GOT3 (cell line): ENCODE data around the gene MRPL44.
A peak's percentile ranks its signal among the peaks of the same experiment; 100 is the strongest.
"Not testable (repeated sequence)": the region's sequence is repeated elsewhere in the genome, so short reads cannot be mapped to it uniquely, and the experiment has no call there.

Experiments
- DNase-seq: peaks from one replicate; lab custom pipeline; 2025; ENCODE audit warnings: mixed read lengths; lab: John Stamatoyannopoulos, UW

Gene MRPL44

GRCh38 chr2:223936862-223937326, 20.4 kb upstream of the MRPL44 start:
- no peak for DNase-seq

DNA sequence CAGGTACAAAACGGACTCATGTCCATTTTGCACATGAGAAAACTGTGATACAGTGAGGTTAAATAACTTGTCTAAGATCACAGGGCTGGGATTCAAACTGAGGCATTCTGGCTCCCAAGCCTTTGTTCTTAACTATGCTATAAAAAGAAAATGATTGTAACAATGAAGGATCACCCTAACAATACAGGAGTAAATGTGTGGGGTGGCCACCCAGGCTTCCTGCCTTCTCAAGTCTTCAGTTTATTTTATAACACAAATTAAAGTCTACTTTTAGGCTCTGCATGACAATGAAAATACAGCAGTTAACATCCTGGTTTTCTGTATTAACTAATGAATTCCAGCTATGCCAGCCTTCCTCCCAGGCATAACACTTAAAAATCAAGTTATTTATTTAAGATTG, 19.7 kb upstream of the MRPL44 start:
- no peak for DNase-seq

DNA sequence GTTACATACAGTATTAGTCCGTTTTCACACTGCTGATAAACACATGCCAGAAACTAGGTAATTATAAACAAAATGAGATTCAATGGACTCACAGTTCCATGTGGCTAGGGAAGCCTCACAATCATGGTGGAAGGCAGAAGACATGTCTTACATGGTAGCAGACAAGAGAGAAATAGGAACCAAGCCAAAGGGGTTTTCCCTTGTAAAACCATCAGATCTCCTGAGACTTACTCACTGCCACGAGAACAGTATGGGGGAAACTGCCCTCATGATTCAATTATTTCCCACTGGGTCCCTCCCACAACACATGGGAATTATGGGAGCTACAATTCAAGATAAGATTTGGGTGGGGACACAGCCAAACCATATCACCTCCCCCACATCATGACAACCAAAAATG, 17.8 kb upstream of the MRPL44 start:
- DNase-seq, result not testable (repeated sequence)

DNA sequence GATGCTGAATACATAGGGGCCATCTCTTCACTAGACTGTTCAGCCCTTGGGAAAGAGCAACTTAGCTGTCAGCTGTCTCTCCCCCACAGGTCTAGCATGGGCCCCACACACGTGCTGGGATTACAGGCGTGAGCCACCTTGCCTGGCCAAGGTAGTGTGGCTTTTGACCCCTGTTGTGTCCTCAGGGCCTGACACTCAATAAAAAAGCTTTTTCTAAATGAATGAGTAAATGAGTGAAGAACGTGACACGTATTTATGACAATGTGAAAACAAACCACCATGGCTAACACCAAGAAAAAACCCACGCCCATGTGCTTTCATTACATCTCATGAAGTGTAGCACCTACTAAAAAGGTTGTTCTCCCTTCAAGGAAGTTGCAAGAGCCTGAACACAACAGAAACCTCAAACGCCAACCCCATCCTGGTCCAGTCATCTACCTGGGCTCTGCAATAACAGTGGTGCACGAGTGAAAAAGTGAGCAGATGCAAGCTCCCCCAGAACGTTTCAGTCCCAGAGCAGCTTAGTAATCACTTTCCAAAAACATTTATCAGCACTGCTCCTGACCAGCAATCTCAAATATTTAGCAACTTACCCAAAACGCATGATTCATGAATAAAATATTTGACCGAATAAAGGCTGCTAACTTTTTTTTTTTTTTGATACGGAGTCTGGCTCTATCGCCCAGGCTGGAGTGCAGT, 15.5 kb upstream of the MRPL44 start:
- no peak for DNase-seq

GRCh38 chr2:223943135-223943534, 14.1 kb upstream of the MRPL44 start:
- no peak for DNase-seq

GRCh38 chr2:223943561-223944008, 13.7 kb upstream of the MRPL44 start:
- DNase-seq, result no peak

DNA sequence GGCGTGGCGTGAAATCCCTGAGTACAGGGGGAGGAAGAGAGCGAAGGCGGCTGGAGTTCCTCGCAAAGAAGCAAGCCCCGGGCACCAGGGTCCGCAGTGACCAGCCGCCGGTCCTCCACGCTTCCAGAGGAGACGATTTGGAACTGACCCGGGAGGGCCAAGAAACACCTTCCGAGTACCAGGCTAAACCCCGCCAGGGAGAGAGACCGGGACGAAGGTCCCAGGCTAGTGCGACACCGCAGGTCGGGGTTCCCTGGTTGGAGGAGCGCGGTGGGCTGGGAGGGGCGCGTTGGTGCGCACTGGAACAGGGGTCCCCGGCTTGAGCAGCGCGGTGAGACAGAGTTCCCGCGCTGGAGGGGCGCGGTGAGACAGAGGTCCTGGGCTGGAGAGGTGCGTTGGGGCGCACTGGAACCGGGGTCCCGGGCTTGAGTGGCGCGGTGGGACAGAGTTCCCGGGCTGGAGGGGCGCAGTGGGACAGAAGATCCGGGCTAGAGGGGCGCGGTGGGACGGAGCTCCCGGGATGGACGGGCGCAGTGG, 13.0 kb upstream of the MRPL44 start:
- DNase-seq, result peak; percentile 9

GRCh38 chr2:223944703-223945531, 12.3 kb upstream of the MRPL44 start, which contains the start of gene WDFY1:
Gene WDFY1 (minus strand): TSS chr2:223945335. CDS start chr2:223945284, 51 bp downstream.
- DNase-seq, result peak; percentile 47

DNA sequence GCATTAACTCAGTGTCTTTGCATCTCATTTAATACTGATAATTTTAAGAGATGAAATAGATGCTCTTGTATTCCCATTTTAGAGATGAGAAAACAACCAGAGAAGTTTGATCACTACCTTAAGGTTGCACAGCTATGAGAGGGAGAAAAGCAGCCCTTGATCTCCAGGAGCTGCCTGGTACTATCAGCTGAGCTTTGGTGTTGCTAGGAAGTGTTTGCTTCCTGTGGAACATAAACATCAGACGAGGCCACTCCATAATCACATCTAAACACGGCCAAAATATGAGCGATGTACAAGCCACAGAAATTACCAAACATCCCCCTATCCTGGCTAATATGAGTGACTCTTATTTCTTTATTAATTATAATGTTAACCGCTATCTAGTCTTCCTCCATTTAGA, 11.5 kb upstream of the MRPL44 start:
- no peak for DNase-seq

GRCh38 chr2:223947711-223948205, 9.5 kb upstream of the MRPL44 start:
- DNase-seq, result no peak

- DNase-seq, result no peak
Observed at GRCh38 chr2:223949241-223949840, 7.9 kb upstream of the MRPL44 start.

GRCh38 chr2:223950448-223951347, 6.6 kb upstream of the MRPL44 start:
- DNase-seq, result no peak

GRCh38 chr2:223952280-223952968, 4.8 kb upstream of the MRPL44 start:
- DNase-seq, result no peak

GRCh38 chr2:223954401-223954800, 2.9 kb upstream of the MRPL44 start:
- DNase-seq, result no peak

- DNase-seq, result no peak
Observed at GRCh38 chr2:223956300-223956699, 963 bp upstream of the MRPL44 start.

- DNase-seq, result no peak
Observed at GRCh38 chr2:223959688-223960087, 2.4 kb downstream of the MRPL44 start.

GRCh38 chr2:223967981-223968380, 10.7 kb downstream of the MRPL44 start:
- no peak for DNase-seq

- no peak for DNase-seq
Observed at GRCh38 chr2:223969315-223969714, 12.1 kb downstream of the MRPL44 start.

- no peak for DNase-seq
Observed at GRCh38 chr2:223969856-223970255, 12.6 kb downstream of the MRPL44 start.

- no peak for DNase-seq
Observed at GRCh38 chr2:223970343-223971128, 13.3 kb downstream of the MRPL44 start.
